A673 (cell line): ENCODE measurements around the gene PYGM. TPM values are rescaled to one million over a fixed set of nuclear protein-coding genes. Genes with fewer than 3 reads are reported as not detected.

ENCODE experiments used
- BruUV-seq: library from RNA; stranded (reverse); fragments of 400-500 nt; replicated peaks from 2 replicates; lab custom pipeline; 2021; lab: Mats Ljungman, UMichigan
- CTCF ChIA-PET: fragments of 300-600 bp; sonication (Branson Sonifier 250); formaldehyde crosslinking; loops from one replicate; lab custom pipeline; 2022; ENCODE audit warnings: antibody characterized with exemption; lab: Charles Lee
- POLR2A ChIA-PET: fragments of 300-600 bp; sonication (Branson Sonifier 250); formaldehyde crosslinking; loops from one replicate; lab custom pipeline; 2022; ENCODE audit warnings: antibody characterized with exemption; ENCODE audit not compliant: low non-redundant PET; lab: Charles Lee
- DNase-seq: peaks from one replicate; pipeline ENCODE4 v3.0.0-alpha.2; 2015; ENCODE audit warnings: low spot score
- H3K27ac ChIP-seq: fragments of 200-600 bp; sonication (generic); 2 replicates; pipeline ENCODE4 v1.5.1; 2016; ENCODE audit warnings: mixed run types, low read depth, mild to moderate bottlenecking, mixed read lengths, antibody characterized with exemption, low read length; ENCODE audit not compliant: poor library complexity, severe bottlenecking
- H3K27me3 ChIP-seq: fragments of 200-600 bp; sonication (generic); replicated peaks from 2 replicates; pipeline ENCODE4 v1.6.1; 2017; ENCODE audit warnings: mixed run types, low read depth, mild to moderate bottlenecking, mixed read lengths, antibody characterized with exemption, low read length; ENCODE audit not compliant: insufficient read depth, poor library complexity
- H3K36me3 ChIP-seq: fragments of 200-600 bp; sonication (generic); 2 replicates; pipeline ENCODE4 v1.6.1; 2016; ENCODE audit warnings: mixed run types, mild to moderate bottlenecking, mixed read lengths, antibody characterized with exemption, low read length; ENCODE audit not compliant: insufficient read depth, poor library complexity, severe bottlenecking
- H3K4me1 ChIP-seq: fragments of 200-600 bp; sonication (generic); 2 replicates; pipeline ENCODE4 v1.6.1; 2017; ENCODE audit warnings: mixed run types, mild to moderate bottlenecking, mixed read lengths, antibody characterized with exemption, low read length; ENCODE audit not compliant: insufficient read depth, poor library complexity, severe bottlenecking
- H3K4me3 ChIP-seq: fragments of 200-600 bp; sonication (generic); 2 replicates; pipeline ENCODE4 v1.5.1; 2016; ENCODE audit warnings: low read depth, mixed run types, mild to moderate bottlenecking, mixed read lengths, low read length; ENCODE audit not compliant: poor library complexity, severe bottlenecking
- H3K9me3 ChIP-seq: fragments of 200-600 bp; sonication (generic); 2 replicates; pipeline ENCODE4 v1.6.1; 2016; ENCODE audit warnings: mixed run types, low read depth, mild to moderate bottlenecking, mixed read lengths, antibody characterized with exemption, low read length; ENCODE audit not compliant: poor library complexity, severe bottlenecking
- CTCF ChIP-seq: fragments of 300-800, 200-600 bp; sonication (generic); conservative IDR thresholded peaks from 2 replicates; pipeline ENCODE4 v1.5.1; 2017; ENCODE audit warnings: low read depth, mild to moderate bottlenecking, antibody characterized with exemption, low read length, moderate library complexity, mixed read lengths
- EZH2 ChIP-seq: fragments of 200-600 bp; sonication (generic); IDR thresholded peaks from 2 replicates; pipeline ENCODE4 v1.6.1; 2017; ENCODE audit warnings: borderline replicate concordance, low read depth, mild to moderate bottlenecking, mixed read lengths, antibody characterized with exemption, low read length; ENCODE audit not compliant: poor library complexity, severe bottlenecking
- intact Hi-C: fragments of 100-400 bp; cut with micrococcal nuclease; formaldehyde crosslinking; loops from one replicate; pipeline ENCODE4 v1.10.0; 2022; ENCODE audit not compliant: unreplicated experiment
- total RNA-seq: library from RNA; stranded (reverse); gene quantifications from 2 replicates; pipeline ENCODE4 v1.2.3, GENCODE V29; 2021

PYGM gene
- total RNA-seq, 1 experiment from 2014 or later: 2.4 TPM

- H3K27ac ChIP-seq: no peak overlapping the region
- no TSS peak for BruUV-seq
- H3K9me3 ChIP-seq: no peaks in the 10 kb centered on the region
- H3K27me3 ChIP-seq: no peaks in the 10 kb centered on the region
- no peak overlapping the region for H3K4me3 ChIP-seq
- no peaks in the 10 kb centered on the region for H3K36me3 ChIP-seq
- H3K4me1 ChIP-seq: no peaks in the 10 kb centered on the region
- ChIA-PET POLR2A (no interaction called here), CTCF (no interaction called here)
- no peak for DNase-seq
- TF ChIP-seq EZH2 (no peak), CTCF (no peak)
- intact Hi-C loops: no loop called here
Observed at GRCh38 chr11:64754919-64755662, 4.7 kb downstream of the PYGM start.

GRCh38 chr11:64754124-64754918 lies 5.5 kb downstream of the PYGM start:
- BruUV-seq: no TSS peak
- intact Hi-C loops: no loop called here
- Histone ChIP-seq H3K27me3 (no peaks in the 10 kb centered on the region), H3K4me1 (no peaks in the 10 kb centered on the region), H3K36me3 (no peaks in the 10 kb centered on the region), H3K4me3 (no peak overlapping the region), H3K27ac (no peak overlapping the region), H3K9me3 (no peaks in the 10 kb centered on the region)
- POLR2A ChIA-PET: interaction anchor here (0.6 kb wide), 1 partner anchor 348 kb away, joined by 3 read pairs; no protein-coding TSS in a partner anchor
- CTCF ChIA-PET: no interaction called here
- no peak for DNase-seq
- no peak for TF ChIP-seq CTCF
- no peak for TF ChIP-seq EZH2

- no peaks in the 10 kb centered on the region for H3K36me3 ChIP-seq
- no peaks in the 10 kb centered on the region for H3K4me1 ChIP-seq
- no peaks in the 10 kb centered on the region for H3K27me3 ChIP-seq
- ChIA-PET POLR2A (interaction anchor here (0.6 kb wide), 1 partner anchor 349 kb away, joined by 3 read pairs; no protein-coding TSS in a partner anchor), CTCF (no interaction called here)
- H3K9me3 ChIP-seq: no peaks in the 10 kb centered on the region
- no TSS peak for BruUV-seq
- no peak for DNase-seq
- no peak overlapping the region for H3K27ac ChIP-seq
- intact Hi-C loops: no loop called here
- no peak for TF ChIP-seq CTCF
- no peak for TF ChIP-seq EZH2
- H3K4me3 ChIP-seq: no peak overlapping the region
Observed at GRCh38 chr11:64753380-64754123, 6.2 kb downstream of the PYGM start.
